ENCODE measurements around the gene UCP3.

The UCP3 gene

GRCh38 chr11:74008373-74009229, at the start of gene UCP3:
UCP3 (minus strand) TSS chr11:74009085; CDS start chr11:74007042, 2,043 bp downstream.
- no peak for DNase-seq

- no peak for DNase-seq
Observed at GRCh38 chr11:74057249-74058151, 48.6 kb upstream of the UCP3 start.

- DNase-seq = no peak
Observed at GRCh38 chr11:74055938-74056337, 47.1 kb upstream of the UCP3 start.

GRCh38 chr11:74050465-74050864, 41.6 kb upstream of the UCP3 start:
- DNase-seq = no peak

GRCh38 chr11:74048993-74049392, 40.1 kb upstream of the UCP3 start:
- no peak for DNase-seq

GRCh38 chr11:74044538-74044937, 35.7 kb upstream of the UCP3 start:
- no peak for DNase-seq

- DNase-seq = no peak
Observed at GRCh38 chr11:74043450-74043849, 34.6 kb upstream of the UCP3 start.

- DNase-seq = no peak
Observed at GRCh38 chr11:74037309-74037708, 28.4 kb upstream of the UCP3 start.

- no peak for DNase-seq
Observed at GRCh38 chr11:74035264-74035663, 26.4 kb upstream of the UCP3 start.

- no peak for DNase-seq
Observed at GRCh38 chr11:74033046-74033445, 24.2 kb upstream of the UCP3 start.

- DNase-seq = no peak
Observed at GRCh38 chr11:74030723-74031676, 22.1 kb upstream of the UCP3 start.

- no peak for DNase-seq
Observed at GRCh38 chr11:74025467-74026166, 16.7 kb upstream of the UCP3 start.

GRCh38 chr11:74024261-74025029, 15.6 kb upstream of the UCP3 start:
- peak; percentile 45 for DNase-seq

- no peak for DNase-seq
Observed at GRCh38 chr11:74023276-74023675, 14.4 kb upstream of the UCP3 start.

- DNase-seq = no peak
Observed at GRCh38 chr11:74022546-74022945, 13.7 kb upstream of the UCP3 start.

- DNase-seq = no peak
Observed at GRCh38 chr11:74021998-74022397, 13.1 kb upstream of the UCP3 start.

GRCh38 chr11:74020539-74020938, 11.7 kb upstream of the UCP3 start:
- DNase-seq = no peak

- peak; percentile 67 to 71 for DNase-seq
Observed at GRCh38 chr11:74019860-74020259, 11.0 kb upstream of the UCP3 start.

- no peak for DNase-seq
Observed at GRCh38 chr11:74019104-74019738, 10.3 kb upstream of the UCP3 start.

- no peak for DNase-seq
Observed at GRCh38 chr11:74018331-74019005, 9.6 kb upstream of the UCP3 start.

Measured in stimulated activated CD4-positive, alpha-beta T cell treated with anti-CD3 and anti-CD28 coated beads, Interleukin-2, amount 100 ng/mL, for 24 hours (primary cell).